NT2/D1 (cell line): ENCODE measurements around the gene MAML3.

Experiments used
- YY1 ChIP-seq: IDR thresholded peaks from 2 replicates; pipeline ENCODE4 v1.6.1; 2011; ENCODE audit not compliant: insufficient read length, insufficient read depth
- ZNF274 ChIP-seq: IDR thresholded peaks from 2 replicates; pipeline ENCODE4 v1.6.1; 2011; ENCODE audit warnings: mild to moderate bottlenecking, low read depth, low read length

DNA sequence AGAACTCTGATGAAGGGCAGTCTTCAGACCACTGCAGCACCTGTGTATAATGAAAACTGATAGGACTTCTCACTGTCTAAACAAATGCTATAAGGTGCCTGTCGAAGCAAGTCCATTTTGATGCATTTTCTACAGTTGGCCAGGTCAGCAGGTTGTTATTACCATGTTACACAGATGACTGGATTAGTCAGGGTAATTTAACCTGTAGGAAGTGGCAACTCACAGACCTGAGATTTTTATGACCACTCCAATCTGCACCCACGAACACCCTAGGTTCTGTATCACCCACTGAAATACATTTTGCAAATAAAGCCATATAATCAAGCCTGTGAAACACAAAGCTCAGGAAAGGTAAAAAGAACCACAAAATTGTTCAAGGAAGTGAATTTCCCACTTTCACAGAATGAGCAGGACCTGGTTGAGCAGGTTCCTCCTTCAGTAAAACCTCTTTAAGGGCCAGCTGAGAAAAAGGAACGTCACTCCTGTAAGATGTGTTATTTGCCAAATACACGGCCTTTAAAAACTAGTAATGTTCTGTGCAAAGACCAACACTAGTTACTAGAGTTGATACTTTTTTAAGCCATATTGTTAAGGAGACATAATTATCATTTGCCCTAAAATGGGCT is 12.7 kb downstream of the MAML3 start:
- TF ChIP-seq YY1 (no peak), ZNF274 (no peak)
